ENCODE measurements around the gene MRM1. TPM values are rescaled to one million over a fixed set of nuclear protein-coding genes. Genes with fewer than 3 reads are reported as not detected.

MRM1 gene
- total RNA-seq, 3 donors from 2014 or later, result 4.8 to 7.5 (median 7.2) TPM

DNA sequence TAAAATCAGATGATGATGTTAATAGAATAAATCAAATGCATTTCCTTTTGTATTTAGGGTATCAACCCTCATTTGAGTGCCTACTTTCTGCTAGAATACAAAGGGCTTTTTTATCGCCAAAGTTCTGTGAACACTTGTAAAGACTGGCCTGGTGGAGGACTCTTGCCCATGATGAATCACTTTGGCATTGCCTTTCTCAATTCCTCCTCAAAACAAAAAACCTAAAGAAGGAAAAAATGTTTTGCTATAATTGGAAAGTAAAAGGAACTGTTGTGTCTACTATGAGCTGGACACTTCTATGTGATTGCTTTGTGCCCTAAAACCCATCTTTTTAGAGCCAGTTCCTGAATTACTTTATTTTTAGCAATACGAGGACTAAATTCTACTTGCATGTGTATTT, 22.7 kb upstream of the MRM1 start:
- Histone ChIP-seq H3K27ac (no peak overlapping the region), H3K4me1 (no peaks in the 10 kb centered on the region), H3K27me3 (no peaks in the 10 kb centered on the region), H3K36me3 (peaks cover 5% of the 10 kb centered on the region), H3K4me3 (no peak overlapping the region), H3K9me3 (no peaks in the 10 kb centered on the region)
- intact Hi-C loops (cut with DNase I; ENCODE audit: low total_unique reads), result no loop called here
- DNase-seq (ENCODE audit: low spot score in 2 of 2), result no peak
- TF ChIP-seq POLR2AphosphoS5 (IDR thresholded peaks at IDR 0.05), result no peak

DNA sequence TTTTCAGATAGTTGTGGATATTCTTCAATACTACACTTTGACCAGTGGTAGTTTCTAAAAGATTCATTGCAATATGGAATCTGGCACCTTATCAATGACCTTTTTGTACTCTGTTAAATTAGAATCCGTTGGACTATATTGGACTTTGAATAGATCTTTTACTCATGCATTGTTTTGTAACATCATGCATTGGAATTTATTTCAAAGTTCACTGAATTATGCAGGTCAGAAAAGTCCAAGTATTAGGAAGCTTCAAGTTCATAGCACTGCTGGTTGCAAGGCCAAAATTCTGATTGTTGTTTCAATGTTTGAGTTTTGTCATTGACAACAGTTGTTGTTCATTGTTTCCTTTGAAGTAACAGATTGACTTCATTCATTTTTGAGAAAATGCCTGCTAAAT, 17.6 kb upstream of the MRM1 start:
- intact Hi-C loops (cut with DNase I; ENCODE audit: low total_unique reads), result no loop called here
- H3K4me1 ChIP-seq, result no peaks in the 10 kb centered on the region
- no peaks in the 10 kb centered on the region for H3K27me3 ChIP-seq
- H3K4me3 ChIP-seq, result no peak overlapping the region
- no peaks in the 10 kb centered on the region for H3K9me3 ChIP-seq
- H3K27ac ChIP-seq, result no peak overlapping the region
- no peak for DNase-seq (ENCODE audit: low spot score in 2 of 2)
- peaks cover 16% of the 10 kb centered on the region for H3K36me3 ChIP-seq
- no peak for TF ChIP-seq POLR2AphosphoS5 (IDR thresholded peaks at IDR 0.05)
- TF ChIP-seq, protein P1, sequence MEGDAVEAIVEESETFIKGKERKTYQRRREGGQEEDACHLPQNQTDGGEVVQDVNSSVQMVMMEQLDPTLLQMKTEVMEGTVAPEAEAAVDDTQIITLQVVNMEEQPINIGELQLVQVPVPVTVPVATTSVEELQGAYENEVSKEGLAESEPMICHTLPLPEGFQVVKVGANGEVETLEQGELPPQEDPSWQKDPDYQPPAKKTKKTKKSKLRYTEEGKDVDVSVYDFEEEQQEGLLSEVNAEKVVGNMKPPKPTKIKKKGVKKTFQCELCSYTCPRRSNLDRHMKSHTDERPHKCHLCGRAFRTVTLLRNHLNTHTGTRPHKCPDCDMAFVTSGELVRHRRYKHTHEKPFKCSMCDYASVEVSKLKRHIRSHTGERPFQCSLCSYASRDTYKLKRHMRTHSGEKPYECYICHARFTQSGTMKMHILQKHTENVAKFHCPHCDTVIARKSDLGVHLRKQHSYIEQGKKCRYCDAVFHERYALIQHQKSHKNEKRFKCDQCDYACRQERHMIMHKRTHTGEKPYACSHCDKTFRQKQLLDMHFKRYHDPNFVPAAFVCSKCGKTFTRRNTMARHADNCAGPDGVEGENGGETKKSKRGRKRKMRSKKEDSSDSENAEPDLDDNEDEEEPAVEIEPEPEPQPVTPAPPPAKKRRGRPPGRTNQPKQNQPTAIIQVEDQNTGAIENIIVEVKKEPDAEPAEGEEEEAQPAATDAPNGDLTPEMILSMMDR (IDR thresholded peaks at IDR 0.05), result no peak
- TF ChIP-seq POLR2A (IDR thresholded peaks at IDR 0.05), result no peak

DNA sequence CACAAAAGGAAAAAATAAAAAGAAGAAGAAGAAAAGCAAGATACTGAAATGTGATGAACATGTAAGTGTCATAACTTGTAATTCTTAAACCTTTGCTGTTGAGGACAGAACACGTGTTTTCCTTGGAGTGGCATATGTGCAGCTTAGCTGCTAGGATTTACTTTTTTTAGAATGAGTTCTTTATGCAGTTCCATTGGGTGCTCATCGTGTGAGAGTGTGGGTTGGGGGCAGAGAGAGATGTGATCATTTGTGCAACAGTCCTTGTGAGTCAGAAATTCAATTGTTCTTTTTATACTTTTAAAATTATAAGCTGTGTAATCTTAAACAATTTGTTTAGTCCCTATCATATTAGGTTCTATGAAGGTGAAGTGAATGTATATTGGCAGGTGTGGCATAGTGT, 15.2 kb upstream of the MRM1 start:
- Histone ChIP-seq H3K36me3 (peaks cover 16% of the 10 kb centered on the region), H3K4me1 (no peaks in the 10 kb centered on the region), H3K4me3 (no peak overlapping the region), H3K9me3 (no peaks in the 10 kb centered on the region), H3K27ac (no peak overlapping the region), H3K27me3 (no peaks in the 10 kb centered on the region)
- no peak for TF ChIP-seq POLR2AphosphoS5 (IDR thresholded peaks at IDR 0.05)
- TF ChIP-seq, protein P1 (IDR thresholded peaks at IDR 0.05), result no peak
- no peak for TF ChIP-seq POLR2A (IDR thresholded peaks at IDR 0.05)
- intact Hi-C loops (cut with DNase I; ENCODE audit: low total_unique reads), result no loop called here
- no peak for DNase-seq (ENCODE audit: low spot score in 2 of 2)

DNA sequence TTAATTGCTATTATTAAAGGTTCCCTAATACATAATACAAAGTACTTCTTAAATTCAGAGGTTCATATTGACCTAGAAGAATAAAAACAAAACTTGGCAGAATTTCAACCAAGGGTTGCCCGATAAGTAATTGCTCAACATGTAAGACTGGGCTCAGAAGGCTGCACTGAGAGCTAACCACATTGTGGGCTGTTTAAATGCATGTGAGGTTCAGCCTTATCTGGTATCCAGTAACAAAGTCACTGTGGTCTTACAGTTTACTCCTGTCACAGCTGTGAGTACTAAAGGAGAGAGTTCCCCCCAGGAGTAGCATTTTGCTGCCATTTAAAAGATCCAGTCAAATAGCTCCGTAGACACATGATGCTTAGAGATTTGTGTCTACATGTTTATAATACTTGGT, 11.3 kb upstream of the MRM1 start:
- Histone ChIP-seq H3K4me3 (no peak overlapping the region), H3K36me3 (peaks cover 12% of the 10 kb centered on the region), H3K27ac (no peak overlapping the region), H3K4me1 (peaks cover 3 to 6% of the 10 kb centered on the region in 2 donors), H3K9me3 (no peaks in the 10 kb centered on the region), H3K27me3 (no peaks in the 10 kb centered on the region)
- DNase-seq (ENCODE audit: low spot score in 2 of 2), result no peak
- intact Hi-C loops (cut with DNase I; ENCODE audit: low total_unique reads), result no loop called here
- TF ChIP-seq, protein P1 (IDR thresholded peaks at IDR 0.05), result no peak
- TF ChIP-seq POLR2AphosphoS5 (IDR thresholded peaks at IDR 0.05) (no peak), POLR2A (IDR thresholded peaks at IDR 0.05) (no peak)

DNA sequence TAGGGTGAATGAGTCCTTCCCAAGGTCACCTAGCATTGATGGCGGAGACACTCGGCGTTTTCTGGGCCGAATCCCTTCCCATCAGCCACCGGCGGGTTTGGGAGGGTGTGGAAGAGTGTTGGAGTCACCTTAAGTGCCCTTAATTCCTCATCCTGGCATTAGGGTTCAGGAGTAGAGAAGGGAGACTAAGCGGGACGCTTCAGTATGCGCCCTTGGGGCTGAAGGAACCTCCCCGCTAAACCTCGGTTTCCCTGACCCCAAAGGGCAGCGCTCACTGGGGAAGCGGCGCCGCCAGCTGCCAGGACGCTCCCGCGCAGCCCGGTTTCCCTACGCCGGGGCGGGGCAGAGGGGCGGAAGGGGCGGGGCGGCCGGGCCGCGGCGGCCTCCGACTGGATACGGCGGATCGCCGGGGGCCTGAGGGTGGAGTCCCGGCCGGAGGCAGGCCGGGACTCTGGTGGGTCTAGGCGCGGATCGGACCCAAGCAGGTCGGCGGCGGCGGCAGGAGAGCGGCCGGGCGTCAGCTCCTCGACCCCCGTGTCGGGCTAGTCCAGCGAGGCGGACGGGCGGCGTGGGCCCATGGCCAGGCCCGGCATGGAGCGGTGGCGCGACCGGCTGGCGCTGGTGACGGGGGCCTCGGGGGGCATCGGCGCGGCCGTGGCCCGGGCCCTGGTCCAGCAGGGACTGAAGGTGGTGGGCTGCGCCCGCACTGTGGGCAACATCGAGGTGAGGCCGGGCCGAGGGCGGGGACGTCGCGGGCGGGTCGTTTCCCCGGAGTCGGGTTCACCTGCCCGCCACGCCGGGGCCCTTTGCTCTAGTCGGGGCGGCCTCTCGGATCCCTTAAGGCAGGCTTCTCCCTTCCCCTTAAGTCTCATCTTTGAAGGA, 9.7 kb upstream of the MRM1 start, which contains the start of gene DHRS11:
DHRS11 (plus strand) TSS at position 446 of the 882 bp plus-strand sequence; CDS start at position 577, 131 bp downstream.
- peak within 1 kb of the TSS; percentile 74 to 78 for H3K27ac ChIP-seq
- no peak for TF ChIP-seq POLR2AphosphoS5 (IDR thresholded peaks at IDR 0.05)
- TF ChIP-seq, protein P1 (IDR thresholded peaks at IDR 0.05), result no peak
- TF ChIP-seq POLR2A (IDR thresholded peaks at IDR 0.05), result no peak
- peak within 1 kb of the TSS; percentile 76 to 97 (median 93) for H3K4me3 ChIP-seq
- H3K9me3 ChIP-seq, result no peaks in the 10 kb centered on the region
- H3K36me3 ChIP-seq, result peaks cover 5% of the 10 kb centered on the region
- peak; percentile 66 to 70 for DNase-seq (ENCODE audit: low spot score in 2 of 2)
- no peaks in the 10 kb centered on the region for H3K27me3 ChIP-seq
- H3K4me1 ChIP-seq, result peaks cover 3 to 6% of the 10 kb centered on the region in 2 donors
- intact Hi-C loops (cut with DNase I; ENCODE audit: low total_unique reads), result no loop called here

All from breast epithelium (tissue), 4 donors.